Femur (tissue), 1 donor: ENCODE results near the gene UPP1.
"Not testable (repeated sequence)": the region's sequence is repeated elsewhere in the genome, so short reads cannot be mapped to it uniquely, and the experiment has no call there.

Experiments
- DNase-seq: peaks from one replicate; pipeline ENCODE4 v3.0.0-alpha.2; 2017

The UPP1 gene

GRCh38 chr7:48089046-48090003 is at the start of gene UPP1:
UPP1 (plus strand) TSS chr7:48089265; CDS start chr7:48094784, 5,519 bp downstream.
- peak; percentile 85 for DNase-seq

GRCh38 chr7:48040944-48041652 is 48.0 kb upstream of the UPP1 start:
- DNase-seq: no peak

DNA sequence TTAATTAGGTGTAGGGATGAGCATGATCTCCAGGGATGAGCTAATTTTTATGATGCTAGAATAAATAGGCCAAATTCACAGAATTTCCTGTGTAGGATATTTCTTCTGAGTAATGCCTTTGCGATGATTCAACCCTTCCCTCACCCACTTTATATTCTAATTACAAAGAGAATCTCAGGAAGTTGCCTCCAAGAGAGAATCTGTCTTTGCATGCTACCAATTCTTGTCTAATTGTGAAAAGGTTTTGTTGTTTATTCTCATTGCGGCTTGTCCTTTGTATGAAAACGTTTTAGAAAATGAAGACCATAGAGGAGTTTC is 47.5 kb upstream of the UPP1 start:
- no peak for DNase-seq

DNA sequence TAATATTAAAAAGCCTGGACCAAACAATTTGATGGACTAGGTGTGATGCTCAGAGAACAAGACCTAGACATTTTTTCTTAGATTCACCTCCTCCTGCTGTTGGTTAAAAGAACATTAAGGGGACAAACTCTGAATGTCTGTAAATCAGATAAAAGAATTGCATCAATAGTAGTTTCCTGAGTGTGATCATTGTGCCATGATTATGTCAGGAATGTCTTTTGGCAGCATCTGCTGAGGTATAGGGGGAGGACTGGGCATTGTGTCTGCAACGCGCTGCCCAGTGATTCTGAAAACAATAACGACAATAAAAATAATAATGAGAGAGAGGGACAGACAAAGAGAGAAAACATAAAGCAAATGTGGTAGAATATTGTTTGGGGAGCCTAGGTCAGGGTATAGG is 46.8 kb upstream of the UPP1 start:
- no peak for DNase-seq

DNA sequence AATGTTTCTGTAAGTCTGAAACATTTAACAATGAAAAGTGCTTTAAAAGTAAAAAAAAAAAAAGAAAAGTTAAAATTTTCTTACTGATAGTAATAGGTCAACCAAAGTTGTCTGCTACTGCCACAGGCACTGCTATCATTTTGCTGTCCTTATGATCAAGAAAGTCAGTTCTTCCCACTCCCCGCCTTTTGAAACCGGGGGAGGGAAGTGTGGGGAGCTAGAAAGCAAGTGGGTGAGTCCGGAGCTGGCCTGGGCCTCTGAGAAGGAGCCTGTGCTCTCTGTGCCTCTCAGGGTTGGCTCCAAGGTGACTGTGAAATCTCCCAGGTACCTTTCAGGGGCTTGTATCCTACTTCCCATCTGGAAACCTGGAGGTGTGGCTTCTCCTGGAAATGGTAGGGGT is 46.4 kb upstream of the UPP1 start:
- no peak for DNase-seq

DNA sequence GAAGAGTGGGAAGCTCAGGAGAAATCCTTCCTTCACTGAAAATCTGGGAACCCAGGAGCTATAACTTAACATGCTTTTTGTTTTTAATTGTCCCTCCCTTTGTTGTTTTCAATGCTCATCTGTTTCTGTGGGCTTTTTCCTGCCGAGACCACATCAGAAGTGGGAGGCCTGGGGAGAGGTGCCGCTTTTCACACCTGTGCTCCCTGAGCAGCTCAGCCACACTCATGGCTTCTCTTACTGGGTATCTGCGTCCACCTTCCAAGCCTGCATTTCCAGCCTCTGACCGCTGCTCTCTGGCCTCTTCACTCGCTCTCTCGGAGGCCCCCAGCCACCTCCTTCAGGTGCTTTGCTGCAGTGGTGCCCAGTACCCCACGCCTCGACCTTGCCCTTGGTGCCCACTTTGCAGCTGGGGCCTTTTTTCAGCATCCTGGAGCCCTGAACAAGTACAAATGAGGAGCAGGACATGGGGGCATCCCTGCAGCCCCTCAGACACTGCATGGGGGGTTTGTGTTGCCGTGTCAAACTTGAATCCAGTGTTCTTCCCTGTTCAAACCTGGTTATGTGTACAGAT is 43.8 kb upstream of the UPP1 start:
- DNase-seq: no peak

DNA sequence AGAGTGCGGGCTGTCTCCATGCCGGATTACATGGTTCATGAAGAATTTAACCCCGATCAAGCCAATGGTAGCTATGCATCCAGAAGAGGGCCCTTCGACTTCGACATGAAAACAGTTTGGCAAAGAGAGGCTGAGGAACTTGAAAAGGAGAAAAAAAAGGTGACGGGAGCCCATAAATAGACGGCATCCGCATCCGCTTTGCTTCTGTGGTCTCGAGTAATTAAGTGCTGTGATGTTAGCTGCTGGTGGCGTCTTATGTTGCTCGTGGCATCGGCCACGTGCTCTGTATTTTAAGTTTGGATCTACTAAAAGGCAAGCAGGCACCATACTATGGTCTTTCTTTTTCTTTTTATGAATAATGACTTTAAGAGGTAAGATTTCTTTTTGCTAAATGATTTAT is 42.6 kb upstream of the UPP1 start:
- DNase-seq: no peak

DNA sequence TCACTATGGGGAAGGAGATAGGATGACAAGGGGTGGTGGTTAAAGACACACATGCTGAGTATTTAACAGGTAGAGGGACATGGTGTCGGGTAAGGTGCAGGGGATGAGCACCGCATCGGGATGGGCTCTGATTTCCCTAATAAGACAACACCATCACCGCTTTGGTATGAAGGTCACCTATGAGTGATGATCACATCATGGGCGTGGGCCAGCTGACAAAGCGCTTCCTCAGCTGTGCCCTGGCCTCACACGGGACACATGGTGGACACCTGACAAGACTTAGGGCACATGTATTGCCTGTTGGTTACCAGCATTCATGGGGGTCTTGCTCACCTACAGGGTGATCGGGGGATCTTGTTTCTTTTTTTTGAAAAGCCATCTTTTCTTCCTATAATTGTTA is 41.0 kb upstream of the UPP1 start:
- DNase-seq: no peak

- no peak for DNase-seq
These were observed 39.2 kb upstream of the UPP1 start for GRCh38 chr7:48049850-48050249.

DNA sequence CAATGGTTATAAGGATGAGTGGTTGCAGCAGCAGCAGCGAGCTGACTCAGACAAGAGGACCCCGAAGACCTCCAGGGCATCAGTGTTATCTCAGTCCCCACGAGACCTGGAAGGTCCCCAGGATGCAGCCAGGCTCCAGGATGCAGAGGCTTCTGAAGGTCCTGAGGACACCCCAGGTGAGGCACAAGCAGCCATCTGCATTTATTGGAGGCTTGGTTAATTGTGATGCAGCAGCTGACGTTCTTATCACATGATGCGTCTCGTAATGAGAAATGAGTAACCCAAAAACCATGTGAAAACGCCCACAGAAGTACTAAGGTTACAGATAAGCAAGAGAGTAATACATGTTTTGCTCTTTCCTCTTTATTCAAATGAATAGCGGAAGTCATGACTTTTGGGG is 36.3 kb upstream of the UPP1 start:
- DNase-seq: no peak

DNA sequence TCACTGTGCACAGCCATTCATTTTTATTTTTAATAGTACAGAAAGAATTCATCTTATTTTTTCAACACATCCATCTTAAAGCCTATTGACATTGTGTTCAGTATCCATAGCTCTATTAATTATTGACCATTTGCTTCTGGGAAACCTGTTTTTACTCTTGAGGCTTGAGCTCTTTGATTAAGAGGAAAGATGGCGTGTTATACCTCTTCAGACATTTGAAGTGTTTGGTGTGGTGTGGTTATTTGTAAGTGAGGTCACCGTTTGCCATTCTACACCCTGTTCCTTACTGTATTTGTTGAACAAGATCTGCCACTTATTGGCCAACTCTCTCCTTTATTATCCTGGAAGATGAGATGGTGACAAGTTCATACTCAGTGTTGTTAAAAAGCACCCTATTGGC is 35.3 kb upstream of the UPP1 start:
- no peak for DNase-seq

DNA sequence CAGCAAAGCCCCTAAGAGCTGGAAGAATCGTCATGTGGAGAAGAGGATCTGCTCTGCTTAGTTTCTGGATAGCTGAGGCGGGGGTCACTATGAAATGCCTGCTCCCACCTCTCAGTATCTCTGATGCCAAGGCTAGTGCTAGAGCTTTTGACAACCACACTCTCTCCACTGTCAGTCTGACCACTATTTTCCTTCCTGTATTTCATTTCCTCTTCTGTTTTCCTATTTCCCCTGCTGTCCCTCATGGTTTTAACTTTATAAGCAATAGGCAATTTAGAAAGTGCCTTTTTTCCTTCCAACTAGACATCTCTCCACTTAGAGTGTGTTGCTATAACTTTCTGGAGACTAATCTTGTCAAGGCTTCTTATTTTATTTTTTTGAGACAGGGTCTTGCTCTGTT is 30.1 kb upstream of the UPP1 start:
- DNase-seq: no peak

DNA sequence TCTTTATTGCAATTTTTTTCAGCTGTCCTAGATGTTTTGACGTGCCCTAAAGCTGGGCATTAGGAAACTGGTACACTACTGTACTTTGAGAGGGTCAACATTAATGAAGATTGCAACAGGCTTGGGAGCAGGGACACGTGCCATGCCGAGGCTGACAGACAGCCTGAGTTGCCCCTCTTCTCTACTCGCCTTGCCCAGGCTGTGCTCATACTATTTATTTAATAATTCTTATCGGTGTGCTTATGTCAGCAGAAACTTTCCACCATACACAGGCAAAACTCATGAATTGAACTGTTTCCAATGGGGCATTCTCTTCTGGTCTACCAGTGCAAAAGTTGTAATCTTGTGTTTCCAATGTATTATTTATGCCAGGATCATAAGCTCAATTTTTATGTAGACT is 29.4 kb upstream of the UPP1 start:
- DNase-seq: no peak

GRCh38 chr7:48063985-48064384 is 25.1 kb upstream of the UPP1 start:
- DNase-seq: no peak

- DNase-seq: no peak
These were observed 21.6 kb upstream of the UPP1 start for GRCh38 chr7:48067475-48067874.

- no peak for DNase-seq
These were observed 14.8 kb upstream of the UPP1 start for GRCh38 chr7:48074204-48074654.

GRCh38 chr7:48077423-48077822 is 11.6 kb upstream of the UPP1 start:
- no peak for DNase-seq

DNA sequence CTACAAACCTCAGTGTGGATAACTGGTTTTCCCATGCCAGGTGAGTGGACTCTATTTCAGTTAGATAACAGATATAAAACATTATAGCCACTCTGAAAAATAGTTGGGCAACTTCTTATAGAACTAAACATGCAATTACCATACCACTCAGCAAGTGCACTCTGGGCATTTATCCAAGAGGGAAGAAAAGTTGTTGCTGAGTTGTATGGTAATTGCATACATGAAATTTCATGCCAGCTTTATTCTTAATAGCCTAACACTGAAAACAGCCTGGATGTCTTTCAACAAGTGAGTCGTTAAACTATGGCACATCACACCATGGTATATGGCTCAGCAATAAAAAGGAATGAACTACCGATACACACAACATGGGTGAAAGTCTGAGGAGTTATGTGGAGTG is 10.6 kb upstream of the UPP1 start:
- no peak for DNase-seq

GRCh38 chr7:48082378-48082777 is 6.7 kb upstream of the UPP1 start:
- DNase-seq: not testable (repeated sequence)

DNA sequence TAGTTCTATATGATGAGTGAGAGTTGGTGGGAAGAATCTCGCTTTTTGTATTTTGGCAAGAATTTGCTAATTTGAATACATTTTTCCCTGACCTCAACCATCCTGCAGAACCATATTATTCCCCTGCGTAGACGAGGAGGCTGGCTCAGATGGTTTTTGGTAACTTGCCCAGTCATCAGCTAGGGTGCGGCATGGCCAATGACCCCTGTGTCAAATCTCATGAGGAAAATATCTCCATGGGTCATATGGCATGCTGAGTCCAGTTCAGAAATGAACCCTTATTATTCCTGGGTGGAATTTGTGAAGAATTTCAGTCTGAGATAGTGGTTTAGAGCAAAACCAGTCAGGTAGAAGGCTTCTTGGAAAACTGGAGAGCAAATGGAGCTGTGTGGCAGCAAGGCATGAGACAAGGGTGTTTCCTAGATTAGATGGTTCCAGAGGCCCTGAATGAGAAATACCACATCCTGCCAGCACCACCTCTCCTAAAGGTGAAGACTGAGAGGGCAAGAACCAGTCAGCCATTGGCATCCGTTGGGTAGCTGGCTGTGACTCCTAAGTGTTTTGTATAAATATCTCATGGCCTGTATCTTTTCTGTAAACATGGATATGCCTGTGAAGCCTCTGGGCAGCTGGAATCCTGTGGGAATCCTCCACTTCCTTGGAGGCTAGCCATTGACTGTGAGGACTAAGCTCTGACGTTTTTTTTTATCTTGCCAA is 5.8 kb upstream of the UPP1 start:
- DNase-seq: no peak

DNA sequence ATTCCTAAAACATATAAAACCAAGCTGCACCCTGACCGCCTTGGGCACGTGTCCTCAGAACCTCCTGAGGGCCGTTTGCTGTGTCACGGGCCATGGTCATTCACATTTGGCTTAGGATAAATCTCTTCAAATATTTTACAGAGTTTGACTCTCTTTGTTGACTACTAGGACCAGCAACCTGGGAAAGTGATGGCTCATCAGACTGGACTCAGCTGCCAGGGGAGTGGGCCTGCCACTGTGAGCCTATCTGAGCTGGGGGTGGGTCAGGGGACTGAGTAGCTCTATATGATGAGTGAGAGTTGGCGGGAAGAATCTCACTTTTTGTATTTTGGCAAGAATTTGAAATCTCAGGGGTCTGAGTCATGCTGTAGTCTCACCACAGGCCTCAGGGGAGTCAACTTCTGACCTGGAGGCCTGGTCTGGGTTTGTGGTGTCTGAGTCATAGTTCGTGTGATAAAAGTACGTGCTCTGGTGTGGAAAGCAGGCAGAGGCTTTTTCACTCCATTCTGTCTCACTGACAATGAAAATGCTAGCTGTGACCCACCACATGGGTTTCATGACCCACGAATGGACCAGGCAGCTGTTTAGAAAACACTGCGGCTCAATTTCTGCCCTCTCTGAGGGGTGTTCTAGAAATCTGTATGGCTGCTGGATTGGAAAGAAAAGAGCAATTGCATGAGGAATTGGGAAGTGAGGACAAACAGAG is 4.2 kb upstream of the UPP1 start:
- DNase-seq: peak; percentile 56

DNA sequence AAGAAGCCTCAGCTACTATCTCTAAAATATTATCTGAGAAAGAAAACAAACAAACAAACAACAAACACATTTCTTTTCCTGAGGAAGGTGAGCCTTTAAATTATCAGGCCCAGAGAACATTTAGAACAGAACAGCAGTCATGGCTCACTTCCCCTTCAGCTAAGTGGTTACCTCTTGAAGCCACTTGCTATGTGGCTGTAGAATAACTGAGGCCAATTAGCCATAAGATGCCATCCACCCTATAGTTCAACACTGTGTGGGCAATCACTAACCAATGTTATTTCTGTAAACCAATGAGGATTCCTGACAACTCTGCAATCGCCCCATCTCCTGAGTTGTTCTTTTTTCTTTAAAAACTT is 3.7 kb upstream of the UPP1 start:
- DNase-seq: no peak

GRCh38 chr7:48085942-48086341 is 3.1 kb upstream of the UPP1 start:
- DNase-seq: no peak
